Urinary bladder (tissue), 4 donors: ENCODE results near the gene SPDYE1. TPM values are rescaled to one million over a fixed set of nuclear protein-coding genes. Genes with fewer than 3 reads are reported as not detected.
"Not testable (repeated sequence)": the region's sequence is repeated elsewhere in the genome, so short reads cannot be mapped to it uniquely, and the experiment has no call there.

ENCODE experiments used
- DNase-seq: peaks from one replicate; pipeline ENCODE4 v3.0.0-alpha.2; 2015; ENCODE audit errors: extremely low spot score
- H3K27ac ChIP-seq: one replicate; pipeline ENCODE4 v1.5.1; 2013; ENCODE audit warnings: low read depth, mild to moderate bottlenecking, moderate library complexity
- H3K36me3 ChIP-seq: one replicate; pipeline ENCODE4 v1.6.1; 2013; ENCODE audit warnings: mild to moderate bottlenecking, moderate library complexity; ENCODE audit not compliant: insufficient read depth
- H3K4me1 ChIP-seq: one replicate; pipeline ENCODE4 v1.6.1; 2013; ENCODE audit warnings: mild to moderate bottlenecking, moderate library complexity; ENCODE audit not compliant: insufficient read depth
- H3K4me3 ChIP-seq: one replicate; pipeline ENCODE4 v1.5.1; 2013; ENCODE audit warnings: low read depth, low read length
- WGBS: extraction: QIAGEN DNeasy Blood & Tissue Kit; methylation state at CpG from one replicate; pipeline ENCODE4 v1.1.7; 2013; 5-methylcytosine and 5-hydroxymethylcytosine counted together
- polyA plus RNA-seq: library from polyadenylated mRNA; stranded (reverse); fragments of 200-250 nt; gene quantifications from one replicate; pipeline ENCODE4 v1.2.3, GENCODE V29; 2013
- total RNA-seq: library from RNA; depleted of rRNA; stranded (reverse); fragments of >200 nt; gene quantifications from one replicate; pipeline ENCODE4 v1.2.3, GENCODE V29; 2014
- donor health status: healthy with polysubstance abuse.
- donor health status: healthy.

SPDYE1 gene
- total RNA-seq: not detected
- not detected for polyA plus RNA-seq

GRCh38 chr7:43997532-43997931, at the start of gene SPDYE1:
Gene SPDYE1 (plus strand): TSS chr7:43997897. CDS start chr7:43999950, 2,053 bp downstream.
- not testable (repeated sequence) for H3K4me3 ChIP-seq, H3K4me1 ChIP-seq, DNase-seq, H3K27ac ChIP-seq, H3K36me3 ChIP-seq
- WGBS: 95% methylated on average over 3 of the region's 3 CpGs

GRCh38 chr7:43952028-43952427, 45.7 kb upstream of the SPDYE1 start:
- Histone ChIP-seq H3K27ac (no peak overlapping the region), H3K4me3 (no peak overlapping the region), H3K4me1 (no peaks in the 10 kb centered on the region), H3K36me3 (no peaks in the 10 kb centered on the region)
- 79% methylated on average over 3 of the region's 3 CpGs for WGBS
- DNase-seq: no peak

GRCh38 chr7:43953071-43953470, 44.6 kb upstream of the SPDYE1 start:
- 95% methylated on average over 5 of the region's 5 CpGs for WGBS
- Histone ChIP-seq H3K27ac (no peak overlapping the region), H3K4me1 (no peaks in the 10 kb centered on the region), H3K36me3 (no peaks in the 10 kb centered on the region), H3K4me3 (no peak overlapping the region)
- no peak for DNase-seq

- Histone ChIP-seq H3K4me3 (no peak overlapping the region), H3K36me3 (no peaks in the 10 kb centered on the region), H3K27ac (no peak overlapping the region), H3K4me1 (no peaks in the 10 kb centered on the region)
- DNase-seq: no peak
- 57% methylated on average over 3 of the region's 3 CpGs for WGBS
Measured at GRCh38 chr7:43954524-43955228, 43.0 kb upstream of the SPDYE1 start.

- Histone ChIP-seq H3K4me1 (no peaks in the 10 kb centered on the region), H3K36me3 (no peaks in the 10 kb centered on the region), H3K27ac (no peak overlapping the region), H3K4me3 (no peak overlapping the region)
- DNase-seq: no peak
- WGBS: 71% methylated on average over 3 of the region's 3 CpGs
Measured at GRCh38 chr7:43956027-43956426, 41.7 kb upstream of the SPDYE1 start.

GRCh38 chr7:43960933-43961332, 36.8 kb upstream of the SPDYE1 start:
- Histone ChIP-seq H3K4me1 (no peaks in the 10 kb centered on the region), H3K27ac (no peak overlapping the region), H3K36me3 (no peaks in the 10 kb centered on the region), H3K4me3 (no peak overlapping the region)
- DNase-seq: no peak
- WGBS: 40% methylated on average over 1 of the region's 1 CpG

GRCh38 chr7:43966392-43966791, 31.3 kb upstream of the SPDYE1 start:
- not testable (repeated sequence) for H3K4me3 ChIP-seq, H3K27ac ChIP-seq, DNase-seq, H3K36me3 ChIP-seq, H3K4me1 ChIP-seq
- over 99% methylated on average over 3 of the region's 3 CpGs for WGBS

- H3K27ac ChIP-seq, DNase-seq, H3K4me3 ChIP-seq, H3K36me3 ChIP-seq, H3K4me1 ChIP-seq: not testable (repeated sequence)
- 82% methylated on average over 13 of the region's 20 CpGs for WGBS
Measured at GRCh38 chr7:43968172-43969040, 29.3 kb upstream of the SPDYE1 start.

GRCh38 chr7:43969586-43969985, 28.1 kb upstream of the SPDYE1 start:
- H3K4me3 ChIP-seq, DNase-seq, H3K36me3 ChIP-seq, H3K4me1 ChIP-seq, H3K27ac ChIP-seq: not testable (repeated sequence)
- 94% methylated on average over 11 of the region's 11 CpGs for WGBS

GRCh38 chr7:43970698-43971097, 27.0 kb upstream of the SPDYE1 start:
- H3K4me3 ChIP-seq, H3K27ac ChIP-seq, H3K4me1 ChIP-seq, H3K36me3 ChIP-seq, DNase-seq: not testable (repeated sequence)
- 89% methylated on average over 3 of the region's 5 CpGs for WGBS

GRCh38 chr7:43974033-43974573, 23.6 kb upstream of the SPDYE1 start:
- WGBS: 85% methylated on average over 7 of the region's 8 CpGs
- H3K4me1 ChIP-seq, H3K27ac ChIP-seq, H3K36me3 ChIP-seq, H3K4me3 ChIP-seq, DNase-seq: not testable (repeated sequence)

GRCh38 chr7:43974725-43975482, 22.8 kb upstream of the SPDYE1 start:
- H3K36me3 ChIP-seq, H3K4me1 ChIP-seq, H3K4me3 ChIP-seq, DNase-seq, H3K27ac ChIP-seq: not testable (repeated sequence)
- 86% methylated on average over 10 of the region's 10 CpGs for WGBS

GRCh38 chr7:43977525-43977924, 20.2 kb upstream of the SPDYE1 start:
- Histone ChIP-seq H3K36me3 (no peaks in the 10 kb centered on the region), H3K4me1 (no peaks in the 10 kb centered on the region), H3K27ac (no peak overlapping the region), H3K4me3 (no peak overlapping the region)
- no peak for DNase-seq
- WGBS: 80% methylated on average over 1 of the region's 1 CpG
